ENCODE results near the gene HAUS1. TPM values are rescaled to one million over a fixed set of nuclear protein-coding genes. Genes with fewer than 3 reads are reported as not detected.
A peak's percentile ranks its signal among the peaks of the same experiment; 100 is the strongest.
"Not testable (repeated sequence)": the region's sequence is repeated elsewhere in the genome, so short reads cannot be mapped to it uniquely, and the experiment has no call there.

Gene HAUS1
- total RNA-seq, 5 donors from 2014 or later (not counting 1 experiment from before 2014, with no cell fraction given) = 16.3 to 23.2 (median 20.6) TPM

- ATAC-seq (replicated peaks in 1 of 4) (no peak), DNase-seq (no peak)
- ChIA-PET CTCF (interaction anchor here (0.7 to 3.4 kb wide), 7 partner anchors 10 to 319 kb away, joined by 3 to 17 read pairs (median 4); a partner anchor contains a TSS), POLR2A (interaction anchor here in 1 of 2 donors (0.6 kb wide), 1 partner anchor 65 kb away, joined by 3 read pairs; no protein-coding TSS in a partner anchor)
- Histone ChIP-seq H3K36me3 (ENCODE audit: control insufficient read depth in 2 of 2, extremely low read depth in 1 of 2, insufficient read depth in 1 of 2, low read length in 1 of 2) (no peaks in the 10 kb centered on the region), H3K27ac (ENCODE audit: low read length) (no peak overlapping the region), H3K9me3 (no peaks in the 10 kb centered on the region), H3K4me1 (ENCODE audit: control insufficient read depth in 1 of 2, extremely low read depth in 1 of 2, insufficient read depth in 2 of 2, low read length in 2 of 2) (peaks cover 8 to 27% of the 10 kb centered on the region in 2 experiments), H3K4me3 (ENCODE audit: control insufficient read depth in 1 of 2, extremely low read depth in 1 of 2, low read length in 1 of 2) (no peak overlapping the region), H3K27me3 (replicated peaks in 1 of 2; ENCODE audit: control insufficient read depth in 2 of 2, extremely low read depth in 1 of 2, insufficient read depth in 2 of 2, low read length in 1 of 2) (no peaks in the 10 kb centered on the region)
- Mint-ChIP-seq H3K9me3 (no peaks in the 10 kb centered on the region), H3K36me3 (no peaks in the 10 kb centered on the region), H3K27me3 (no peaks in the 10 kb centered on the region), H3K4me3 (no peak overlapping the region), H3K4me1 (peaks cover 28 to 46% (median 46%) of the 10 kb centered on the region in 3 donors), H3K27ac (peak overlapping the region in 1 of 2 donors; percentile 33)
- WGBS (ENCODE audit: insufficient coverage) = no CpG with 5 or more reads among the region's 3 CpGs
Observed at GRCh38 chr18:46163091-46163490, 58.9 kb downstream of the HAUS1 start.

- CTCF ChIA-PET = interaction anchor here (0.6 to 3.4 kb wide), 5 partner anchors 9 to 14 kb away, joined by 3 to 17 read pairs (median 4); a partner anchor contains a TSS
- no peaks in the 10 kb centered on the region for H3K9me3 ChIP-seq
- H3K27me3 ChIP-seq (replicated peaks in 1 of 2; ENCODE audit: control insufficient read depth in 2 of 2, extremely low read depth in 1 of 2, insufficient read depth in 2 of 2, low read length in 1 of 2) = no peaks in the 10 kb centered on the region
- POLR2A ChIA-PET = interaction anchor here in 1 of 2 donors (0.6 kb wide), 1 partner anchor 66 kb away, joined by 3 read pairs; no protein-coding TSS in a partner anchor
- peak overlapping the region in 1 of 2 donors; percentile 23 for H3K27ac Mint-ChIP-seq
- H3K27ac ChIP-seq (ENCODE audit: low read length) = no peak overlapping the region
- ATAC-seq (replicated peaks in 1 of 4) = no peak
- H3K9me3 Mint-ChIP-seq = no peaks in the 10 kb centered on the region
- peaks cover 26 to 43% (median 40%) of the 10 kb centered on the region in 3 donors for H3K4me1 Mint-ChIP-seq
- no peaks in the 10 kb centered on the region for H3K36me3 ChIP-seq (ENCODE audit: control insufficient read depth in 2 of 2, extremely low read depth in 1 of 2, insufficient read depth in 1 of 2, low read length in 1 of 2)
- H3K4me3 Mint-ChIP-seq = no peak overlapping the region
- no peaks in the 10 kb centered on the region for H3K27me3 Mint-ChIP-seq
- H3K36me3 Mint-ChIP-seq = no peaks in the 10 kb centered on the region
- peaks cover 10 to 23% of the 10 kb centered on the region in 2 experiments for H3K4me1 ChIP-seq (ENCODE audit: control insufficient read depth in 1 of 2, extremely low read depth in 1 of 2, insufficient read depth in 2 of 2, low read length in 2 of 2)
- DNase-seq = no peak
- H3K4me3 ChIP-seq (ENCODE audit: control insufficient read depth in 1 of 2, extremely low read depth in 1 of 2, low read length in 1 of 2) = no peak overlapping the region
- 100% methylated on average over 2 of the region's 7 CpGs for WGBS (ENCODE audit: insufficient coverage)
Observed at GRCh38 chr18:46163941-46164499, 59.8 kb downstream of the HAUS1 start.

GRCh38 chr18:46164502-46164901 lies 60.3 kb downstream of the HAUS1 start:
- no CpG with 5 or more reads among the region's 4 CpGs for WGBS (ENCODE audit: insufficient coverage)
- DNase-seq; H3K27ac ChIP-seq (ENCODE audit: low read length); H3K27me3 ChIP-seq (replicated peaks in 1 of 2; ENCODE audit: control insufficient read depth in 2 of 2, extremely low read depth in 1 of 2, insufficient read depth in 2 of 2, low read length in 1 of 2); H3K9me3 ChIP-seq; H3K4me3 Mint-ChIP-seq; H3K9me3 Mint-ChIP-seq; H3K27me3 Mint-ChIP-seq; H3K4me3 ChIP-seq (ENCODE audit: control insufficient read depth in 1 of 2, extremely low read depth in 1 of 2, low read length in 1 of 2); ATAC-seq (replicated peaks in 1 of 4); H3K36me3 ChIP-seq (ENCODE audit: control insufficient read depth in 2 of 2, extremely low read depth in 1 of 2, insufficient read depth in 1 of 2, low read length in 1 of 2); POLR2A ChIA-PET; H3K36me3 Mint-ChIP-seq: not testable (repeated sequence)
- peak overlapping the region in 1 of 2 donors; percentile 22 for H3K27ac Mint-ChIP-seq
- CTCF ChIA-PET = interaction anchor here (0.7 to 0.9 kb wide), 2 partner anchors 9 to 461 kb away, joined by 3 to 5 read pairs; no protein-coding TSS in a partner anchor
- peaks cover 10 to 23% of the 10 kb centered on the region in 2 experiments for H3K4me1 ChIP-seq (ENCODE audit: control insufficient read depth in 1 of 2, extremely low read depth in 1 of 2, insufficient read depth in 2 of 2, low read length in 2 of 2)
- H3K4me1 Mint-ChIP-seq = peaks cover 30 to 44% (median 43%) of the 10 kb centered on the region in 3 donors

GRCh38 chr18:46164920-46165319 lies 60.7 kb downstream of the HAUS1 start:
- Histone ChIP-seq H3K4me1 (ENCODE audit: control insufficient read depth in 1 of 2, extremely low read depth in 1 of 2, insufficient read depth in 2 of 2, low read length in 2 of 2) (peaks cover 10 to 21% of the 10 kb centered on the region in 2 experiments), H3K27me3 (replicated peaks in 1 of 2; ENCODE audit: control insufficient read depth in 2 of 2, extremely low read depth in 1 of 2, insufficient read depth in 2 of 2, low read length in 1 of 2) (no peaks in the 10 kb centered on the region), H3K9me3 (no peaks in the 10 kb centered on the region), H3K36me3 (ENCODE audit: control insufficient read depth in 2 of 2, extremely low read depth in 1 of 2, insufficient read depth in 1 of 2, low read length in 1 of 2) (no peaks in the 10 kb centered on the region), H3K4me3 (ENCODE audit: control insufficient read depth in 1 of 2, extremely low read depth in 1 of 2, low read length in 1 of 2) (no peak overlapping the region), H3K27ac (ENCODE audit: low read length) (no peak overlapping the region)
- Mint-ChIP-seq H3K9me3 (no peaks in the 10 kb centered on the region), H3K4me3 (no peak overlapping the region), H3K36me3 (no peaks in the 10 kb centered on the region), H3K27me3 (no peaks in the 10 kb centered on the region), H3K4me1 (peaks cover 28 to 42% (median 41%) of the 10 kb centered on the region in 3 donors), H3K27ac (no peak overlapping the region)
- DNase-seq (no peak), ATAC-seq (replicated peaks in 1 of 4) (no peak)
- CTCF ChIA-PET = interaction anchor here (0.7 to 0.9 kb wide), 2 partner anchors 8 to 460 kb away, joined by 3 to 5 read pairs; no protein-coding TSS in a partner anchor
- POLR2A ChIA-PET = interaction anchor here in 1 of 2 donors (0.6 kb wide), 1 partner anchor 8 kb away, joined by 4 read pairs; no protein-coding TSS in a partner anchor
- WGBS (ENCODE audit: insufficient coverage) = over 99% methylated on average over 13 of the region's 13 CpGs

- H3K9me3 Mint-ChIP-seq = no peaks in the 10 kb centered on the region
- no peak overlapping the region for H3K27ac Mint-ChIP-seq
- ATAC-seq (replicated peaks in 1 of 4) = no peak
- Histone ChIP-seq H3K36me3 (ENCODE audit: control insufficient read depth in 2 of 2, extremely low read depth in 1 of 2, insufficient read depth in 1 of 2, low read length in 1 of 2) (no peaks in the 10 kb centered on the region), H3K27ac (ENCODE audit: low read length) (no peak overlapping the region), H3K9me3 (no peaks in the 10 kb centered on the region), H3K4me3 (ENCODE audit: control insufficient read depth in 1 of 2, extremely low read depth in 1 of 2, low read length in 1 of 2) (no peak overlapping the region), H3K27me3 (replicated peaks in 1 of 2; ENCODE audit: control insufficient read depth in 2 of 2, extremely low read depth in 1 of 2, insufficient read depth in 2 of 2, low read length in 1 of 2) (no peaks in the 10 kb centered on the region), H3K4me1 (ENCODE audit: control insufficient read depth in 1 of 2, extremely low read depth in 1 of 2, insufficient read depth in 2 of 2, low read length in 2 of 2) (peaks cover 5 to 8% of the 10 kb centered on the region in 2 experiments)
- ChIA-PET CTCF (interaction anchor here (0.5 to 1.1 kb wide), 5 partner anchors 17 to 112 kb away, joined by 3 to 6 read pairs (median 3); no protein-coding TSS in a partner anchor), POLR2A (interaction anchor here (0.5 to 0.6 kb wide), 3 partner anchors 9 to 201 kb away, joined by 3 to 6 read pairs (median 3); no protein-coding TSS in a partner anchor)
- H3K36me3 Mint-ChIP-seq = no peaks in the 10 kb centered on the region
- DNase-seq = no peak
- peaks cover 19 to 32% (median 32%) of the 10 kb centered on the region in 3 donors for H3K4me1 Mint-ChIP-seq
- no CpG with 5 or more reads among the region's 6 CpGs for WGBS (ENCODE audit: insufficient coverage)
- H3K27me3 Mint-ChIP-seq = no peaks in the 10 kb centered on the region
- H3K4me3 Mint-ChIP-seq = no peak overlapping the region
Observed at GRCh38 chr18:46166261-46166970, 62.2 kb downstream of the HAUS1 start.

GRCh38 chr18:46167971-46168370 lies 63.8 kb downstream of the HAUS1 start:
- no peak overlapping the region for H3K27ac ChIP-seq (ENCODE audit: low read length)

More at GRCh38 chr18:46167971-46168370, 63.8 kb downstream of the HAUS1 start:
- ChIA-PET POLR2A (no interaction called here), CTCF (no interaction called here)
- Mint-ChIP-seq H3K27me3 (no peaks in the 10 kb centered on the region), H3K36me3 (no peaks in the 10 kb centered on the region), H3K27ac (peak overlapping the region; percentile 78 to 82), H3K4me1 (peaks cover 14 to 28% (median 27%) of the 10 kb centered on the region in 3 donors), H3K9me3 (no peaks in the 10 kb centered on the region), H3K4me3 (peak overlapping the region; percentile 64 to 75 (median 68))
- DNase-seq = peak in 19 of 35 experiments; percentile 7 to 59 (median 14)
- H3K9me3 ChIP-seq = no peaks in the 10 kb centered on the region
- H3K4me3 ChIP-seq (ENCODE audit: control insufficient read depth in 1 of 2, extremely low read depth in 1 of 2, low read length in 1 of 2) = peak overlapping the region in 1 of 2 donors; percentile 6
- 18% methylated on average over 9 of the region's 9 CpGs for WGBS (ENCODE audit: insufficient coverage)
- H3K36me3 ChIP-seq (ENCODE audit: control insufficient read depth in 2 of 2, extremely low read depth in 1 of 2, insufficient read depth in 1 of 2, low read length in 1 of 2) = no peaks in the 10 kb centered on the region
- peaks cover 6 to 10% of the 10 kb centered on the region in 2 experiments for H3K4me1 ChIP-seq (ENCODE audit: control insufficient read depth in 1 of 2, extremely low read depth in 1 of 2, insufficient read depth in 2 of 2, low read length in 2 of 2)
- peak; percentile 59 to 82 (median 77) for ATAC-seq (replicated peaks in 1 of 4)
- no peaks in the 10 kb centered on the region for H3K27me3 ChIP-seq (replicated peaks in 1 of 2; ENCODE audit: control insufficient read depth in 2 of 2, extremely low read depth in 1 of 2, insufficient read depth in 2 of 2, low read length in 1 of 2)
